ENCODE results near the gene SCFD2. TPM values are rescaled to one million over a fixed set of nuclear protein-coding genes. Genes with fewer than 3 reads are reported as not detected.

Gene SCFD2
- total and polyA plus RNA-seq, 4 donors: 4.3 to 28.8 (median 7.4) TPM

DNA sequence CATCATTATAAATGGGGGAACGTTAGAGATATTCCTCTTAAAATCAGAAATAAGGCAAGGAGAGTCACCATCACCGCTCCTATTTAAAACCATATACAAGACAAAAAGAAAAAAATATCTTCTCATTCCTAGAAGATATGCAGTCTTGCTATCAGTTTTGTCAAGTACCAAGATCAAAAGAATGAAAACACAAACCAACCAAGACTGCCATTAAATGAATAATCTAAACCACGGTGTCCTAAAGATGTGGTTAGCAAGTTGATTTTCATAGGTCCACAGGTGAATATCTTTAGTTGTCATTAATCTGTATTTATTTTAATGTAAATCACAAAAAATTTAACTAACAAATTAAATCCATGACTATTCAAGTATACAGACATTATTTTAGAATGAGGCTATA is 39.3 kb downstream of the SCFD2 start:
- Histone ChIP-seq H3K27ac (ENCODE audit: low read depth in 1 of 2, low read length in 2 of 2) (no peak overlapping the region), H3K4me1 (ENCODE audit: control insufficient read depth in 4 of 4, insufficient read depth in 4 of 4, low read length in 3 of 4) (peaks cover 2 to 38% (median 25%) of the 10 kb centered on the region in 4 donors), H3K9me3 (ENCODE audit: control insufficient read depth in 4 of 4, low read length in 3 of 4) (no peaks in the 10 kb centered on the region), H3K36me3 (ENCODE audit: control insufficient read depth in 4 of 4, insufficient read depth in 3 of 4, low read depth in 1 of 4, low read length in 3 of 4) (no peaks in the 10 kb centered on the region), H3K9ac (ENCODE audit: low read depth in 1 of 2, low read length in 2 of 2) (no peak overlapping the region), H3K27me3 (ENCODE audit: control insufficient read depth in 4 of 4, insufficient read depth in 4 of 4, low read length in 3 of 4) (no peaks in the 10 kb centered on the region), H3K4me3 (ENCODE audit: low read depth in 1 of 3, low read length in 3 of 3) (no peak overlapping the region)
- no peak for DNase-seq (ENCODE audit: low spot score)
- 94% methylated on average over 3 of the region's 3 CpGs for WGBS
- TF ChIP-seq, protein P1, sequence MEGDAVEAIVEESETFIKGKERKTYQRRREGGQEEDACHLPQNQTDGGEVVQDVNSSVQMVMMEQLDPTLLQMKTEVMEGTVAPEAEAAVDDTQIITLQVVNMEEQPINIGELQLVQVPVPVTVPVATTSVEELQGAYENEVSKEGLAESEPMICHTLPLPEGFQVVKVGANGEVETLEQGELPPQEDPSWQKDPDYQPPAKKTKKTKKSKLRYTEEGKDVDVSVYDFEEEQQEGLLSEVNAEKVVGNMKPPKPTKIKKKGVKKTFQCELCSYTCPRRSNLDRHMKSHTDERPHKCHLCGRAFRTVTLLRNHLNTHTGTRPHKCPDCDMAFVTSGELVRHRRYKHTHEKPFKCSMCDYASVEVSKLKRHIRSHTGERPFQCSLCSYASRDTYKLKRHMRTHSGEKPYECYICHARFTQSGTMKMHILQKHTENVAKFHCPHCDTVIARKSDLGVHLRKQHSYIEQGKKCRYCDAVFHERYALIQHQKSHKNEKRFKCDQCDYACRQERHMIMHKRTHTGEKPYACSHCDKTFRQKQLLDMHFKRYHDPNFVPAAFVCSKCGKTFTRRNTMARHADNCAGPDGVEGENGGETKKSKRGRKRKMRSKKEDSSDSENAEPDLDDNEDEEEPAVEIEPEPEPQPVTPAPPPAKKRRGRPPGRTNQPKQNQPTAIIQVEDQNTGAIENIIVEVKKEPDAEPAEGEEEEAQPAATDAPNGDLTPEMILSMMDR (IDR thresholded peaks at IDR 0.05; ENCODE audit: low read depth, low read length, missing input control): no peak
- TF ChIP-seq YY1 (IDR thresholded peaks at IDR 0.05) (no peak), HNF4A (conservative IDR thresholded peaks at IDR 0.05) (no peak), JUND (IDR thresholded peaks at IDR 0.05) (no peak)

DNA sequence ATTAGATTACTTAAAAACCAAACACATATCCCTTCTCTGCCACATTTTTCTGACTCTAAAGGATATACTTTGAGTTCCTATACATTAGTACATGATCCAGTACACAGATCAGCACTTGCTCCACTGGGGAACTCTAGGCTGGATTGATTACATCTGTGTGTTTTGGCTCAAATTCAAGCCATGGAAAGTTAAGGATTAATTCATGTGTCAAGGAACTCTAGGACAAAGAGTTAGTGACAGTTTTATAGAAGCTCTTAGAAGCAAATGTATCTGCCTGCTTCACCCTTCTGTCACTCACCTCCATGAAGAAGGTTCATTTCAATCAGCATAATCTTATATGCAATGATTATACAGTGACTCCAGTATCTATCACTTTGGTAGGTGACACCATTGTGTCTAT is 43.2 kb downstream of the SCFD2 start:
- no peak overlapping the region for H3K27ac ChIP-seq (ENCODE audit: low read depth in 1 of 2, low read length in 2 of 2)
- TF ChIP-seq RAD21 (IDR thresholded peaks at IDR 0.05): peak; percentile 40 to 49
- TF ChIP-seq, protein P2, sequence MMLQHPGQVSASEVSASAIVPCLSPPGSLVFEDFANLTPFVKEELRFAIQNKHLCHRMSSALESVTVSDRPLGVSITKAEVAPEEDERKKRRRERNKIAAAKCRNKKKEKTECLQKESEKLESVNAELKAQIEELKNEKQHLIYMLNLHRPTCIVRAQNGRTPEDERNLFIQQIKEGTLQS (IDR thresholded peaks at IDR 0.05): no peak
- peak; percentile 86 to 90 for TF ChIP-seq RXRA (IDR thresholded peaks at IDR 0.05)
- TF ChIP-seq GABPA (IDR thresholded peaks at IDR 0.05 in 1 of 2, conservative IDR thresholded peaks at IDR 0.05 in 1 of 2): no peak
- TF ChIP-seq JUND (IDR thresholded peaks at IDR 0.05): no peak
- TF ChIP-seq, protein P3, sequence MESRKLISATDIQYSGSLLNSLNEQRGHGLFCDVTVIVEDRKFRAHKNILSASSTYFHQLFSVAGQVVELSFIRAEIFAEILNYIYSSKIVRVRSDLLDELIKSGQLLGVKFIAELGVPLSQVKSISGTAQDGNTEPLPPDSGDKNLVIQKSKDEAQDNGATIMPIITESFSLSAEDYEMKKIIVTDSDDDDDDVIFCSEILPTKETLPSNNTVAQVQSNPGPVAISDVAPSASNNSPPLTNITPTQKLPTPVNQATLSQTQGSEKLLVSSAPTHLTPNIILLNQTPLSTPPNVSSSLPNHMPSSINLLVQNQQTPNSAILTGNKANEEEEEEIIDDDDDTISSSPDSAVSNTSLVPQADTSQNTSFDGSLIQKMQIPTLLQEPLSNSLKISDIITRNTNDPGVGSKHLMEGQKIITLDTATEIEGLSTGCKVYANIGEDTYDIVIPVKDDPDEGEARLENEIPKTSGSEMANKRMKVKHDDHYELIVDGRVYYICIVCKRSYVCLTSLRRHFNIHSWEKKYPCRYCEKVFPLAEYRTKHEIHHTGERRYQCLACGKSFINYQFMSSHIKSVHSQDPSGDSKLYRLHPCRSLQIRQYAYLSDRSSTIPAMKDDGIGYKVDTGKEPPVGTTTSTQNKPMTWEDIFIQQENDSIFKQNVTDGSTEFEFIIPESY (IDR thresholded peaks at IDR 0.05): no peak
- TF ChIP-seq YY1 (IDR thresholded peaks at IDR 0.05): peak; percentile 14
- TF ChIP-seq FOXA1 (IDR thresholded peaks at IDR 0.05): peak; percentile 48
- TF ChIP-seq HNF4A (conservative IDR thresholded peaks at IDR 0.05): peak; percentile 45 to 46
- no peak for TF ChIP-seq FOXA2 (IDR thresholded peaks at IDR 0.05)
- TF ChIP-seq HNF4G (IDR thresholded peaks at IDR 0.05): no peak
- no peak for TF ChIP-seq TAF1 (conservative IDR thresholded peaks at IDR 0.05)
- TF ChIP-seq SP1 (IDR thresholded peaks at IDR 0.05): peak; percentile 30
- TF ChIP-seq, protein P4, sequence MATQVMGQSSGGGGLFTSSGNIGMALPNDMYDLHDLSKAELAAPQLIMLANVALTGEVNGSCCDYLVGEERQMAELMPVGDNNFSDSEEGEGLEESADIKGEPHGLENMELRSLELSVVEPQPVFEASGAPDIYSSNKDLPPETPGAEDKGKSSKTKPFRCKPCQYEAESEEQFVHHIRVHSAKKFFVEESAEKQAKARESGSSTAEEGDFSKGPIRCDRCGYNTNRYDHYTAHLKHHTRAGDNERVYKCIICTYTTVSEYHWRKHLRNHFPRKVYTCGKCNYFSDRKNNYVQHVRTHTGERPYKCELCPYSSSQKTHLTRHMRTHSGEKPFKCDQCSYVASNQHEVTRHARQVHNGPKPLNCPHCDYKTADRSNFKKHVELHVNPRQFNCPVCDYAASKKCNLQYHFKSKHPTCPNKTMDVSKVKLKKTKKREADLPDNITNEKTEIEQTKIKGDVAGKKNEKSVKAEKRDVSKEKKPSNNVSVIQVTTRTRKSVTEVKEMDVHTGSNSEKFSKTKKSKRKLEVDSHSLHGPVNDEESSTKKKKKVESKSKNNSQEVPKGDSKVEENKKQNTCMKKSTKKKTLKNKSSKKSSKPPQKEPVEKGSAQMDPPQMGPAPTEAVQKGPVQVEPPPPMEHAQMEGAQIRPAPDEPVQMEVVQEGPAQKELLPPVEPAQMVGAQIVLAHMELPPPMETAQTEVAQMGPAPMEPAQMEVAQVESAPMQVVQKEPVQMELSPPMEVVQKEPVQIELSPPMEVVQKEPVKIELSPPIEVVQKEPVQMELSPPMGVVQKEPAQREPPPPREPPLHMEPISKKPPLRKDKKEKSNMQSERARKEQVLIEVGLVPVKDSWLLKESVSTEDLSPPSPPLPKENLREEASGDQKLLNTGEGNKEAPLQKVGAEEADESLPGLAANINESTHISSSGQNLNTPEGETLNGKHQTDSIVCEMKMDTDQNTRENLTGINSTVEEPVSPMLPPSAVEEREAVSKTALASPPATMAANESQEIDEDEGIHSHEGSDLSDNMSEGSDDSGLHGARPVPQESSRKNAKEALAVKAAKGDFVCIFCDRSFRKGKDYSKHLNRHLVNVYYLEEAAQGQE (IDR thresholded peaks at IDR 0.05): peak; percentile 42
- no peak overlapping the region for H3K9ac ChIP-seq (ENCODE audit: low read depth in 1 of 2, low read length in 2 of 2)
- H3K27me3 ChIP-seq (ENCODE audit: control insufficient read depth in 4 of 4, insufficient read depth in 4 of 4, low read length in 3 of 4): no peaks in the 10 kb centered on the region
- no peaks in the 10 kb centered on the region for H3K36me3 ChIP-seq (ENCODE audit: control insufficient read depth in 4 of 4, insufficient read depth in 3 of 4, low read depth in 1 of 4, low read length in 3 of 4)
- no peak overlapping the region for H3K4me3 ChIP-seq (ENCODE audit: low read depth in 1 of 3, low read length in 3 of 3)
- DNase-seq (ENCODE audit: low spot score): no peak
- H3K4me1 ChIP-seq (ENCODE audit: control insufficient read depth in 4 of 4, insufficient read depth in 4 of 4, low read length in 3 of 4): peaks cover 2 to 45% (median 25%) of the 10 kb centered on the region in 4 donors
- no peaks in the 10 kb centered on the region for H3K9me3 ChIP-seq (ENCODE audit: control insufficient read depth in 4 of 4, low read length in 3 of 4)
